ENCODE data around the gene DMBT1. TPM values are rescaled to one million over a fixed set of nuclear protein-coding genes. Genes with fewer than 3 reads are reported as not detected.
A peak's percentile ranks its signal among the peaks of the same experiment; 100 is the strongest.

The DMBT1 gene
- total RNA-seq, 2 experiments from 2014 or later, result not detected

DNA sequence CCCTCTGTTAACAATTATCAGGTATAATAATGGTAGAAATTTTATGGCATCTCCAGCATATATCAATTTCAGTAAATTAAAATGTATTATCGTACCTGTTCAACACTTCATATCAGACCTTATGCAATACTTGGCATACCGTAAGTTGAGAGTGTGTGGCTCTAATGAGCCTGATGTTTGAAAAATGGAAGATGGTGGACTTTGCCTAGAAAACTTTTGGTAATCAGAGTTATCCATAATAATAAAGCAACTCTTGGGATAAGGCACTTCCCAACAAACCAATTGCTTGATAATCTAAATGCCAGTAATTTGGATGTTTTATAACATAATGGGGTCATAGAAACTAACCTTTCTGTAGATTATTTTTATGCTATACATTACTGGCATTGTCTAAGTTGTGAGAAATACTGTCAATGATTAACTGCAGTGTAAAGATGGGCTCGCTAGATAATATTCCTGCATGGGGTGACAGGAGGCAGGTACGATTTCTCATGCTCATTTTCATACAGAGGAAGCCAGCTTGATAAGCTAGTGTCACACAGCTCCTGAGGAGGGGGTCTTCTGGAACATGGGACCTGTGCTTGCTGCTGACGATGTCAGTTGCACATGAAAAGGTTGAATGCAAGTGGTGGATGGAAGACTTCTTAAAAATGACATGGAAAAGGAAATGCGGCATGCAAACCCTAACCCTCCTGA lies 27.8 kb upstream of the DMBT1 start:
- Mint-ChIP-seq H3K36me3 (no peaks in the 10 kb centered on the region), H3K4me3 (no peak overlapping the region), H3K27ac (no peak overlapping the region), H3K9me3 (no peaks in the 10 kb centered on the region), H3K4me1 (peaks cover 2% of the 10 kb centered on the region), H3K27me3 (peaks cover 11% of the 10 kb centered on the region)
- no peak for DNase-seq

DNA sequence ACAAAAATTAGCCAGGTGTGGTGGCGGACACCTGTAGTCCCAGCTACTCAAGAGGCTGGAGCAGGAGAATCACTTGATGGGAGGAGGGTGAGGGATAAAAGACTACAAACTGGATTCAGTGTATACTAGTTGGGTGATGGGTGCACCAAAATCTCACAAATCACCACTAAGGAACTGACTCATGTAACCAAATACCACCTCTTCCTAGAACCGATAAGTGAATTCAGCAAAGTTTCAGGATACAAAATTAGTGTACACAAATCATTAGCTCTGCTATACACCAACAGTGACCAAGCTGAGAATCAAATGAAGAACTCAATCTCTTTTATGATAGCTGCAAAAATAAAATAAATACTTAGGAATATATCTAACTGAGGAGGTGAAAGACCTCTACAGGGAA lies 23.0 kb upstream of the DMBT1 start:
- Mint-ChIP-seq H3K9me3 (no peaks in the 10 kb centered on the region), H3K27ac (no peak overlapping the region), H3K36me3 (no peaks in the 10 kb centered on the region), H3K4me3 (no peak overlapping the region), H3K27me3 (peaks cover 5% of the 10 kb centered on the region), H3K4me1 (peaks cover 11% of the 10 kb centered on the region)
- DNase-seq, result no peak

GRCh38 chr10:122541541-122542002 lies 19.0 kb upstream of the DMBT1 start:
- H3K27me3 Mint-ChIP-seq, result peaks cover 5% of the 10 kb centered on the region
- no peak for DNase-seq
- peaks cover 16% of the 10 kb centered on the region for H3K4me1 Mint-ChIP-seq
- H3K27ac Mint-ChIP-seq, result no peak overlapping the region
- H3K4me3 Mint-ChIP-seq, result no peak overlapping the region
- H3K36me3 Mint-ChIP-seq, result no peaks in the 10 kb centered on the region
- no peaks in the 10 kb centered on the region for H3K9me3 Mint-ChIP-seq

- Mint-ChIP-seq H3K9me3 (no peaks in the 10 kb centered on the region), H3K27ac (no peak overlapping the region), H3K36me3 (no peaks in the 10 kb centered on the region), H3K4me3 (no peak overlapping the region), H3K4me1 (peaks cover 16% of the 10 kb centered on the region), H3K27me3 (peaks cover 4% of the 10 kb centered on the region)
- no peak for DNase-seq
Observed at GRCh38 chr10:122543676-122544445, 16.7 kb upstream of the DMBT1 start.

GRCh38 chr10:122544493-122544892 lies 16.1 kb upstream of the DMBT1 start:
- no peak for DNase-seq
- H3K9me3 Mint-ChIP-seq, result no peaks in the 10 kb centered on the region
- no peaks in the 10 kb centered on the region for H3K36me3 Mint-ChIP-seq
- peaks cover 16% of the 10 kb centered on the region for H3K4me1 Mint-ChIP-seq
- H3K27me3 Mint-ChIP-seq, result no peaks in the 10 kb centered on the region
- H3K4me3 Mint-ChIP-seq, result no peak overlapping the region
- H3K27ac Mint-ChIP-seq, result no peak overlapping the region

DNA sequence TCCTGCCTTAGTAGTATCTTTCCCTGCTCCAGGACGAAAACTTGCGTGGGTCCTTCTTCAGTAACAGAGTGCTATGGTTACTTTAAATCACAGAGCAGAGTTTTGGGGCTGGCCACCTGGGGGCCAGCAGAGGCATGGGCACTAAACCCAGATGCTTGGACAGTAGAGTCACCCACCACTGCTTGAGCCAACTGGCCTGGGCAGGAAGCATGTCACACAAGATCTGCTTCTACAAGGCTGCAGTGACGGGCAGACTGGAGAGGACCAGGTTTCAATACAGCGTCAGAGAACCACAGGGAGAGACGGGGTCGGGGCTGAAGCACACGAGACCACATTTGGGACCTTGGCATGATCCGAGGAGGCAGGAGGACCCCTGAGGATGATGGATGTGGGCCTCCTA lies 14.3 kb upstream of the DMBT1 start:
- no peaks in the 10 kb centered on the region for H3K36me3 Mint-ChIP-seq
- no peaks in the 10 kb centered on the region for H3K27me3 Mint-ChIP-seq
- H3K9me3 Mint-ChIP-seq, result no peaks in the 10 kb centered on the region
- no peak overlapping the region for H3K27ac Mint-ChIP-seq
- no peak for DNase-seq
- H3K4me1 Mint-ChIP-seq, result peaks cover 19% of the 10 kb centered on the region
- H3K4me3 Mint-ChIP-seq, result no peak overlapping the region

DNA sequence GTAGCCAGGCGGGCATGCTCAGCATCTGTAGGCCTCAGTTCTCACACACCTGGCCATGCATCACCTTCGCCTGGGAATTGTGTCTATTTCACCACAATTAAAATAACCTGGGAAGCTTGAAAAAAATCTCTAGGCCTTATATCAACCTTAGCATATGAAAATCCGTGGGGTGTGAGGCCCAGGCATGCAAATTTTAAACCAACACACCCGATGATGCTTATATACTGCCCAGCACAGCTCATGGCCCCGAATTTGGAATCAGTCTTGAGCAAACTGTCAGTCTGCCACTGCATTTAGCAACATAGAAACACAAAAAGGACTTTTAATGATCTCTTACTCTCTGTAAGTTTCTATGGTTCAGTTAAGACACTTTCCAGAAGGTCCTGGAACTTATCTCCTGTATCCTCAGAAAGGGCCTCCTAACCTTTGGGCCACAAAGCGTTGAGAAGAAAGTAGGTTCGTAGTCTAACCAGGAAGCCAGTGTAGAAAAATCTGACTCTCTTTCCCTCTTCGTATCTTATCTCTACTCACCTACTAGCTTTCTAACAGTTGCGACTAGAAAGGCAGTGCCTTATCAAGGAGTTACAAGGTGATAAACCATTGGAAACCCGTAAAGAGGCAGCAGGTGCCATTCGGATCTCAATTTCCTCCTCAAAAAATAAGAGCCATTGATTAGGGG lies 12.0 kb upstream of the DMBT1 start:
- DNase-seq, result no peak
- no peaks in the 10 kb centered on the region for H3K9me3 Mint-ChIP-seq
- peaks cover 14% of the 10 kb centered on the region for H3K4me1 Mint-ChIP-seq
- H3K27ac Mint-ChIP-seq, result no peak overlapping the region
- no peak overlapping the region for H3K4me3 Mint-ChIP-seq
- no peaks in the 10 kb centered on the region for H3K27me3 Mint-ChIP-seq
- no peaks in the 10 kb centered on the region for H3K36me3 Mint-ChIP-seq

DNA sequence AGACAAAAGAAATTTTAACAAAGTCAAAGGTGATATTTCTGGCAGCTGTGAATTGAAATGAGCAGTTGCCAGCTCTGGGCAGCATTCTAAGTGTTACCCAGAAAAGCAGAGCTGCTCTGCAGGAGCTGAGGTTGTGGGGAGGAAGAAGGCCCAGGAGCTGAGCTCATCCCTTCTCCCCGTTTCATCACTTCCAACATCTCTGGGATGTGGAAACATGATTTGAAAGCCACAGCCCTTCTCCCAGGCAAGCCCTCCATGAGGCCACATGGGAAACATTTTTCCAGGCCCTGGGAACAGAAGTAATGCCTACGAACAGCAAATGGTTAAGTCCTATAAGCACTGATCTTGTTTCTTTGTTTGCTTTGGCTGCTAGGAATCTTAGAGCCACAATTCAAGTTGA lies 10.9 kb upstream of the DMBT1 start:
- Mint-ChIP-seq H3K4me1 (peaks cover 12% of the 10 kb centered on the region), H3K27me3 (no peaks in the 10 kb centered on the region), H3K27ac (no peak overlapping the region), H3K9me3 (no peaks in the 10 kb centered on the region), H3K4me3 (no peak overlapping the region), H3K36me3 (no peaks in the 10 kb centered on the region)
- DNase-seq, result no peak

- H3K4me1 Mint-ChIP-seq, result peaks cover 12% of the 10 kb centered on the region
- H3K27me3 Mint-ChIP-seq, result no peaks in the 10 kb centered on the region
- no peaks in the 10 kb centered on the region for H3K36me3 Mint-ChIP-seq
- DNase-seq, result no peak
- H3K9me3 Mint-ChIP-seq, result no peaks in the 10 kb centered on the region
- no peak overlapping the region for H3K4me3 Mint-ChIP-seq
- H3K27ac Mint-ChIP-seq, result no peak overlapping the region
Observed at GRCh38 chr10:122550427-122550826, 10.1 kb upstream of the DMBT1 start.

DNA sequence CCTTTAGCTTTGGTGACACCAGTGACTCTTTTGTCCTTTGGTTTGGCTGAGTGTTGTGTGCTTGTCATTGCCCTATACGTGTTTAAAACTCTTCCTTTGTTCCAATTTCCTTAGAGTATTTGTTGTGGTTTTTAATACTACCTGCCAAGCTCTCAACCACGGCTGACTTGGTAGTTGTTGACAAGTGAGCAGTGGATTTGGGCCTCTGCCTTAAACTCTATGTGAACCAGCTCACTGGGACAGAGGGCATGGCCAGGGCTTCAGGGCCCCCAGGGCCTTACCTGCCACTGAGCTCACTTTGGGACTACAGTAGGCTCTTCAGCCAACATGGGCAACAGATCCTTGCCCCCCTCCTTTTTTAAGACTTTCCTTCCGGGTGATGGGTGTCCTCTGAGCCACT lies 9.6 kb upstream of the DMBT1 start:
- H3K9me3 Mint-ChIP-seq, result no peaks in the 10 kb centered on the region
- H3K4me1 Mint-ChIP-seq, result peaks cover 12% of the 10 kb centered on the region
- H3K27me3 Mint-ChIP-seq, result no peaks in the 10 kb centered on the region
- no peak overlapping the region for H3K27ac Mint-ChIP-seq
- DNase-seq, result no peak
- H3K4me3 Mint-ChIP-seq, result no peak overlapping the region
- H3K36me3 Mint-ChIP-seq, result no peaks in the 10 kb centered on the region

DNA sequence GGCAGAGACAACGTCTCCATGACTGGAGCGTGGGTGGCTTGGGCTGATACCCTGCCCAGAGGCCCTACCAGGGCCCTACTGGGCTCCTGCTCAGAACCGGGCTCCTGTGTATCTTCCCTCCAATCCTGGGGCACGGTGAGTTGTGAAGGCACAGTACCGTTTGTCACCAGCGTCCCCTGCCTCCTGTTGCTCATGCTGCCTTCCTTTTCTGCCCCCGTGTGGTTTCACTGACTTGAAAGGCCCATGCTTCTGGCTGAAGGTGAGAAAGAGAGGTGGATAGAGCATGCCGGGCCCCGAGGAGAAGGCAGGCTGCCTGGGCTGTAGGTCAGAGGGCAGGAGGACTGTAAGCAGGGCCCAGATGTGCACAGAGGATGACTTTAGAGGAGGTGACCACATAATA lies 9.1 kb upstream of the DMBT1 start:
- Mint-ChIP-seq H3K4me1 (peaks cover 12% of the 10 kb centered on the region), H3K9me3 (no peaks in the 10 kb centered on the region), H3K27me3 (no peaks in the 10 kb centered on the region), H3K4me3 (no peak overlapping the region), H3K27ac (no peak overlapping the region), H3K36me3 (no peaks in the 10 kb centered on the region)
- peak; percentile 53 for DNase-seq

DNA sequence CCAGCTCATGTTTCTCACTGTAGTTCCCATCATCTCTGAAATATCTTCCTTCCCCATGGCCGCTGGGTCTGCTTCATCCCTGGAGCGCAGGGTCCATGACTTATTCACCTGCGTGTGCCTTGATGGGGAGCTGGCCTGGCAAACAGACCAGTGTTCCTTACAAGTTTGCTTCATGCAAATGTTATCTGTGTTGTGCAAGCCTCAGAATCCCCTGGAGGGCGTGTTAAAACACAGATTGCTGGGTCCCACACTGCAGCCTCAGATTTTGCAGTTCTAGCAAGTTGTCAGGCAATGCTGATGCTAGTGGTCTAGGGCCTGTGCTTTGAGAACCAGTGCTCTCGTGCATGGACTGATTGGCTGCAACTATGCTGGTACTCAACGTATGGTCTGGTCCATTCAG lies 7.2 kb upstream of the DMBT1 start:
- H3K27ac Mint-ChIP-seq, result no peak overlapping the region
- H3K36me3 Mint-ChIP-seq, result no peaks in the 10 kb centered on the region
- no peak overlapping the region for H3K4me3 Mint-ChIP-seq

DNA sequence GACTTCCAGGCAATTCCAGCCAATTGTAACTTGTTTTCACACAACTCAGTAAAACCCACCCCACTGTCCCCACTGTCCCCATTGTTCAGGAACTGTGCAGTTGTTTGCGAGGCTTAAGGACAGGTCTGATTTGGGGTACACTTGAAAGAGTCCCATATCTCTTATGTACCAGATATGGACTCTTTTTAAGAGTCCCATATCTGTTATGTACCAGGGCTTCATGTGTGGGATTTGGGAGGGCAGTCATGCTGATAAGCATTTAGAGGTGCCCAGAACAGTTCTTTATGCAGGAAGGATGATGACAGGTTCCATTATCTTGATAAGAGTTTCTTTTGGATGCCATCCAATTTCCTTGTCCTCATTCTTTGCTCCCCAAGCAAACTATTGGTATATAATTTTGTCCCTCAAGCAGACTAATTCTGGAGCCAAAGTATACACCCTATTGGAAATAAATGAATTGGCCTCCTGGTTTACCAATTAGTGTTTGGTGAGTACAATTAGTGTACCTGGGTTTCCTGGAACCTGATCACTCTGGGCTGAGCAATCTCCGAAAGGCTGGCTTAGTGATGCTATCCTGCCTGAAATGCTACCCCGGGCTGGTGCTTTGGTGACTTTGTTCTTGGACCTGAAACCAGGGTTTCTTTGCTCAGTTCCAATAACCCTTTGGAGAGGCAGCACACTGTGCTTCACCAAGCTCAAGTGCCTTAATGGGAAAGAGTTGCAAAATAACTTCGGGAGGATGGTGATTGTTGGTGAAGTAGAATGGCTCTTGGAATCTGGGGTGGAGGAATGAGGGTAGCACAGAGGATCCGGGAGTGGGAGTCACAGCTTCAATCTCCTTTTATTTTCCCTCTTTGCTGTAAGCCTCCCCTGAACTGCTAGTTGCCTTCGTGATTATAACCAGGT lies 6.2 kb upstream of the DMBT1 start:
- Mint-ChIP-seq H3K4me1 (peaks cover 24% of the 10 kb centered on the region), H3K27me3 (no peaks in the 10 kb centered on the region), H3K36me3 (no peaks in the 10 kb centered on the region), H3K9me3 (no peaks in the 10 kb centered on the region), H3K4me3 (no peak overlapping the region), H3K27ac (no peak overlapping the region)
- no peak for DNase-seq

More for the DNA sequence above, 7.2 kb upstream of the DMBT1 start:
- H3K9me3 Mint-ChIP-seq, result no peaks in the 10 kb centered on the region
- H3K4me1 Mint-ChIP-seq, result peaks cover 14% of the 10 kb centered on the region
- H3K27me3 Mint-ChIP-seq, result no peaks in the 10 kb centered on the region
- DNase-seq, result no peak

- Mint-ChIP-seq H3K27ac (no peak overlapping the region), H3K4me3 (no peak overlapping the region), H3K36me3 (no peaks in the 10 kb centered on the region), H3K9me3 (no peaks in the 10 kb centered on the region), H3K27me3 (no peaks in the 10 kb centered on the region), H3K4me1 (peaks cover 27% of the 10 kb centered on the region)
- DNase-seq, result no peak
Observed at GRCh38 chr10:122555442-122555841, 5.1 kb upstream of the DMBT1 start.

DNA sequence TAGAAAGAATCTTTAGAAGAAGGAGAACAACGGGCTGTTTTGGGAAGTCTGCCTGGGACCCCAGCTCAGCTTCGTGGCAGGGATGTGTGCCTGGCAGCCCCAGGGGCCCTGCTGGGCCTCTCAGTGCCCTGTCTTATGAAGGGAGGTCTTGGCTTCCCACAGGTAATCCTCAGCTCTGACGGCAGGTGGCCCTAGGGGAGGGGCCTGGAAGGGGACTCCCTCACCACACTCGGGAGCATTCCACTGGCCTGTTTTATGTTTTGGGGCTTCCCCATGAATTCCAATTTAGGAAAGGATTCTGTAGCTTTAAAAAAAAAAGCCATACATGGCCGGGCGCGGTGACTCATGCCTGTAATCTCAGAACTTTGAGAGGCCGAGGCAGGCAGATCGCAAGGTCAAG lies 3.0 kb upstream of the DMBT1 start:
- Mint-ChIP-seq H3K27ac (no peak overlapping the region), H3K9me3 (no peaks in the 10 kb centered on the region), H3K27me3 (peaks cover 9% of the 10 kb centered on the region), H3K36me3 (no peaks in the 10 kb centered on the region), H3K4me1 (peaks cover 26% of the 10 kb centered on the region), H3K4me3 (no peak overlapping the region)
- no peak for DNase-seq
